GM18870 (cell line): Measurements from ENCODE around the gene DEF6.
A peak's percentile ranks its signal among the peaks of the same experiment; 100 is the strongest.

Source experiments
- ATAC-seq: cut with Tn5 transposase; IDR thresholded peaks from one replicate; pipeline ENCODE4 v1.9.1; 2021; ENCODE audit warnings: moderate library complexity; ENCODE audit not compliant: unreplicated experiment

The DEF6 gene

GRCh38 chr6:35297601-35298481, at the start of gene DEF6:
DEF6 (plus strand) TSS chr6:35297818; CDS start chr6:35297857, 39 bp downstream.
- peak; percentile 73 for ATAC-seq

- ATAC-seq, result no peak
These were observed 49.3 kb upstream of the DEF6 start for GRCh38 chr6:35248300-35248699.

- no peak for ATAC-seq
These were observed 48.7 kb upstream of the DEF6 start for GRCh38 chr6:35248965-35249364.

- no peak for ATAC-seq
These were observed 45.7 kb upstream of the DEF6 start for GRCh38 chr6:35251949-35252348.

- no peak for ATAC-seq
These were observed 44.4 kb upstream of the DEF6 start for GRCh38 chr6:35253249-35253648.

- no peak for ATAC-seq
These were observed 39.3 kb upstream of the DEF6 start for GRCh38 chr6:35258336-35258735.

GRCh38 chr6:35258858-35259193, 38.8 kb upstream of the DEF6 start:
- no peak for ATAC-seq

GRCh38 chr6:35259194-35259947, 38.2 kb upstream of the DEF6 start, which contains the start of gene ZNF76:
ZNF76 (plus strand) TSS chr6:35259735; CDS start chr6:35281152, 21,417 bp downstream.
- peak; percentile 62 for ATAC-seq

- peak; percentile 10 for ATAC-seq
These were observed 37.5 kb upstream of the DEF6 start for GRCh38 chr6:35259948-35260590.

- ATAC-seq, result no peak
These were observed 36.7 kb upstream of the DEF6 start for GRCh38 chr6:35260591-35261570.

GRCh38 chr6:35262596-35262995, 35.0 kb upstream of the DEF6 start:
- no peak for ATAC-seq

GRCh38 chr6:35264550-35265274, 32.9 kb upstream of the DEF6 start:
- no peak for ATAC-seq

GRCh38 chr6:35265523-35265922, 32.1 kb upstream of the DEF6 start:
- ATAC-seq, result no peak

GRCh38 chr6:35267446-35267845, 30.2 kb upstream of the DEF6 start:
- ATAC-seq, result no peak

GRCh38 chr6:35267897-35268296, 29.7 kb upstream of the DEF6 start:
- ATAC-seq, result no peak

- ATAC-seq, result no peak
These were observed 25.6 kb upstream of the DEF6 start for GRCh38 chr6:35272005-35272404.

GRCh38 chr6:35273822-35274559, 23.6 kb upstream of the DEF6 start:
- ATAC-seq, result no peak

GRCh38 chr6:35275744-35276260, 21.8 kb upstream of the DEF6 start:
- ATAC-seq, result no peak

- no peak for ATAC-seq
These were observed 18.9 kb upstream of the DEF6 start for GRCh38 chr6:35278708-35279107.
